GM19035 (cell line): ENCODE data around the gene BSPH1.
"Not testable (repeated sequence)": the region's sequence is repeated elsewhere in the genome, so short reads cannot be mapped to it uniquely, and the experiment has no call there.

Experiments
- ATAC-seq: cut with Tn5 transposase; IDR thresholded peaks from one replicate; pipeline ENCODE4 v1.9.1; 2021; ENCODE audit not compliant: unreplicated experiment

The BSPH1 gene, protein sequence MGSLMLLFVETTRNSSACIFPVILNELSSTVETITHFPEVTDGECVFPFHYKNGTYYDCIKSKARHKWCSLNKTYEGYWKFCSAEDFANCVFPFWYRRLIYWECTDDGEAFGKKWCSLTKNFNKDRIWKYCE

GRCh38 chr19:47992070-47992469, at the start of gene BSPH1:
TSS of gene BSPH1 (minus strand) at chr19:47992170. CDS start at chr19:47992081, 89 bp downstream.
- ATAC-seq, result no peak

GRCh38 chr19:48036765-48037164, 44.8 kb upstream of the BSPH1 start:
- no peak for ATAC-seq

DNA sequence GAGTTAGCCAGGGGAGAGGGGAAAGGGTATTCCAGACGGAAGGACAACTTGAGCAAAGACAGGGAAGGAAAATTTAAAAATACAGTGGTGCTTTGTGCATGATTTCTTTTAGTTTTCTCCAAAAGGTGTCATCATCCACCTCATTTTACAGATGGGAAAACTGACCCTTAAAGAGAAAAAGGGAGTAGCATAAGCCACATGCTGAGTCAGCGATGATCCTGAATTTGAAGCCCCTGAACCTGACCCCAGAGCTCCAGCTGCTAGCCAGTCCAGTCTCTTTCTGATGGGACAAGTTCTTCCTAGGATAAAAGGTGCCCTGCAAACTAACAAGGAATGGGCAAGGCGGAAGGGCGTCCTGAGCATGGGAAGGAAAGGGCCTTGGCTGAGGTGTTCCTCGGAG, 41.6 kb upstream of the BSPH1 start:
- ATAC-seq, result no peak

DNA sequence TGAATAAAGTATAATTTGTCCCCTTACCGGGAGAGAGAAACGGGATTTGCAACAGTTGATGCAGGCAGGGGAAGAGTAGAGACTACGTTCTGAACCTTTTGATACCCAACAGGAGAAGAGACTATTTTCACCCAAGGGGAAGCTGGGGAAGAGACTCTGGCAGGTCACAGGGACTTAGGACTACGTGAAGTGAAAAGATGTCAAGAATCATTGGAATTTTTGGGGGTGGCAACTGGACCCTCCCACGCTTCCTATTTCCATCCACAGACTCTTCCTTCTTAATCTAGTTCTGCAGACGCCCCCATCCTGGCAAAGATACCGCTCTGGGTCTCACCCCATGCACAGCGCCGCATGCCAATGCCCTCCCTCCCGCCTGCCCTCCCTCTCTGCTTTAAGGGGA, 38.1 kb upstream of the BSPH1 start:
- no peak for ATAC-seq

- no peak for ATAC-seq
These were observed 37.5 kb upstream of the BSPH1 start for GRCh38 chr19:48029431-48029830.

- ATAC-seq, result no peak
These were observed 33.5 kb upstream of the BSPH1 start for GRCh38 chr19:48025480-48025879.

GRCh38 chr19:48023518-48023917, 31.5 kb upstream of the BSPH1 start:
- no peak for ATAC-seq

- ATAC-seq, result no peak
These were observed 31.0 kb upstream of the BSPH1 start for GRCh38 chr19:48023011-48023410.

GRCh38 chr19:48020686-48021085, 28.7 kb upstream of the BSPH1 start:
- ATAC-seq, result no peak

GRCh38 chr19:48010932-48011758, 19.2 kb upstream of the BSPH1 start:
- ATAC-seq, result no peak

GRCh38 chr19:48006762-48007161, 14.8 kb upstream of the BSPH1 start:
- ATAC-seq, result no peak

- ATAC-seq, result no peak
These were observed 12.3 kb upstream of the BSPH1 start for GRCh38 chr19:48004236-48004635.

DNA sequence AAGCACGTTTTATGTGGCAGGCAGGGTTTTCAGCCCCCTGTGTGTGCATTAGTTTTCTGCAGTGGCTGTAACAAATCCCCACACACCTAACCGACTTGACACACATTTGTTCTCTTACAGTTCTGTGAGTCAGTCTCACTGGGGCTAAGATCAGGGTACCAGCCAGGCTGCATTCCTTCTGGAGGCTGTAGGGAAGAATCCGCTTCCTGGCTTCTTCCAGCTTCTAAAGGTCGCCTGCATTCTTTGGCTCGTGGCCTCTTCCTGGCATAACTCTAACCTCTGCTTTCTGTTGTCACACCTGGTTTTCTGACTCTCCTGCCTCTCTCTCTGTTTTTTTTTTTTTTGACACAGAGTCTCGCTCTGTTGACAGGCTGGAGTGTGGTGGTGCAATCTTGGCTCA, 8.9 kb upstream of the BSPH1 start:
- ATAC-seq, result no peak

- no peak for ATAC-seq
These were observed 6.8 kb upstream of the BSPH1 start for GRCh38 chr19:47998800-47999199.

- no peak for ATAC-seq
These were observed 4.3 kb upstream of the BSPH1 start for GRCh38 chr19:47996230-47996727.

DNA sequence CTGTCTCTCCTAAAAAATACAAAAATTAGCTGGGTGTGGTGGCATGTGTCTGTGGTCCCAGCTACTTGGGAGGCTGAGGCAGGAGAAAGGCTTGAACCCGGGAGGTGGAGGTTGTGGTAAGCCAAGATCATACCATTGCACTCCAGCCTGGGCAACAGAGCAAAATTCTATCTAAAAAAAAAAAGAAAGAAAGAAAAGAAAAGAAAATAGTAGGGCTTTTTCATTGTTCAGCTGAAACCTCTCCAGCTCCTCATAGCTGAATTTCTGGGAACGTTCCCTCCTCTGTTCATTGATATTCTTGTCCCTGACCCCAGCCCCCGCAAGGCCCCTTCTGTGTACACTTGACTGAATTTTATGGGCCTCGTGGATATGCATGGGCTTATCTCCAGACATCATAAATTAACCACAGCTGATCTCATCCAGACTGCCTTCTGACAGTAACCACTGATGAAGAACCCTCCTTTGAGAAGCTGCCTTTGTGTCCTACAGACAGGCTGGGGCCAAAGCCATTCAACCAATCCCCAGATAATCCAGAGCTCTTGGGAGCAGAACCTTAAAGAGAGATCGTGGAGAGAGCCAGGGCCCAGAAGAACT, 2.3 kb upstream of the BSPH1 start, which contains the start of gene ELSPBP1:
Gene ELSPBP1 (plus strand): TSS at position 424 of the 594 bp plus-strand sequence. CDS start 14,036 bp downstream, outside the sequence.
- ATAC-seq, result no peak

- no peak for ATAC-seq
These were observed 670 bp downstream of the BSPH1 start for GRCh38 chr19:47991191-47991808.

DNA sequence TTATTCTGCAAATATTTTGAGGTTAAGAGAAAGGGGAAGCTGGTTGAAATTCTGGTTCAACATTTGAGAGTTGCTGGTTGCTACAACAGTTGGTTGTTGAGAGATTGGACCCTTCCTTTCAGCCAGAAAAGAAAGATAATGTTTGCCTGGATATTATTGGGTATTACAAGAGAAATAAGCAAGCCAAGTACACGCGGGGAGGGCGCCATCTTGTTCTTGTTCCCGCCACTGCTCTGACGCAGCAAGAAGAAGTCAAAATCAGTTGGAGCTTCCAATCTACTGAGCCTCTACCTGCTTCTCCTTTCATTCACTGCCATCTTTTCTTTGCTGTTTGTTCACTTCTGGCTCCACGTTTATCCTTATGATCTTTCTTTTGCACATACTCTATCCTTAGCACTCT, 18.4 kb downstream of the BSPH1 start:
- ATAC-seq, result no peak

GRCh38 chr19:47955936-47956335, 36.0 kb downstream of the BSPH1 start:
- ATAC-seq, result not testable (repeated sequence)

- ATAC-seq, result not testable (repeated sequence)
These were observed 39.8 kb downstream of the BSPH1 start for GRCh38 chr19:47952132-47952531.

DNA sequence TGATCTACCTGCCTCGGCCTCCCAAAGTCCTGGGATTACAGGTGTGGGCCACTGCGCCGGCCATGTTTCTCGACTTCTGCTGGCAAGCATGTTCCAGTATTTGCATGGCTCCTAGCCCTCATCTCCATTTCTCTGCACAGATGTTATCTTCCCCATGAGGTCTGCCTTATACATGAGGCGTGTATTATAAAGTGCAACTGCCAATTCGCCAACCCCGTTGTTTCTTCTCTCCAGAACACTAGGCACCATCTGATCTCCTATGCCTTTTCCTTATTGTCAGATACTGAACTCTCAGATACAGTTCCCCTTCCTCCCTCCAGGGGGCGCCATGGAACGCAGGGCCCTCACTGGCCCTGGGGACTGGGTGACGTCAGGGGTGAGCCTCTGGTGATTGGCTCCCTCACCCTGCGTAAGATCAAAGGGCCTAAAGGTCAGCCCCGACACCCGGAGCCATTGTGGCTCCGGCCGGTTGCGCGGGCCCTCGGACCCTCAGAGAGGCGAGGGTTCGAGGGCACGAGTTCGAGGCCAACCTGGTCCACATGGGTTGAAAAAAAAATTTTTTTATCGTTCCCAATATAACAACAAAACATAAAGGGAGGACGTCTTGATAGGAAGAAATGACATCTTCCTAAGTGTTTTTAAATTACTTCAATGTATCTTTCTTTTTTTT, 42.0 kb downstream of the BSPH1 start:
- not testable (repeated sequence) for ATAC-seq
